HG02610 (cell line): ENCODE measurements around the gene SLC25A26.
A peak's percentile ranks its signal among the peaks of the same experiment; 100 is the strongest.
"Not testable (repeated sequence)": the region's sequence is repeated elsewhere in the genome, so short reads cannot be mapped to it uniquely, and the experiment has no call there.

Source experiments
- ATAC-seq: cut with Tn5 transposase; IDR thresholded peaks from one replicate; pipeline ENCODE4 v1.9.1; 2021; ENCODE audit warnings: mild to moderate bottlenecking, moderate library complexity; ENCODE audit not compliant: unreplicated experiment

Gene SLC25A26

DNA sequence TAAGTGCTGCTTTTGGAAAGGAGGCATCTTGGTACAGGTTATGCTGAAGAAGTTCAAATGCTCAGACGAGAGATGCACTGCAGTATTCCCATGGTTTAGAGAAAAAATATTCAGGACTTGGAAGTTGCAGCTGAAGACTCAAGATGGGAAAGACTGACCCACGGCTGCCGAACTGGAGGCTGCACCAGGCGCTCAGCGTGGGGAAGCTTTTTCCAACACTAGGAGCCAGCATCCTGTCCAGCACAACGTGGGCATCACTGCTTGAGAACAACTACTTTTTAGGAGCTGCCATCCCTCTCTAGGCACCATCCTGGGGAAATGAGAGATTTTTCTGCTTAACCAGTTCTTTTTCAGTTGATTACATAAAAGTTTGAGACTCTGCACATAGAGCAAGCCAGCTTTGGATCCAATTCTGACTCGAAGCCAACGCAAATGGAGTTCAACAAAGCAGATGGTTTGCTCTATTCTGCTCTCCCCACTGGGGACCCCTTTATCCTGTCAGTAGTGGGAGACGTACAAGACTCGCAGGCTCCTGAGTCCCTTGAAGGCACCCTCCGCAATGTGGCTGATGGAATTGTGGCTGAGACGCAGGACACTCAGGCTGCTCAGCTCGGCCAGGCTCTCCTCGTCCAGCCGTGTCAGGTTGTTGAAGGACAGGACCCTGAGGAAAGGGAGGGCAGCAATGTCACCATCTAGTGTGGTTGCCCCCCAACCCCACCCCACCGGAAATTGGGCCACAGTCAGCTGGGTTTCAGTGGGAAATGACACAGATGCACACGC lies 186.2 kb downstream of the SLC25A26 start:
- ATAC-seq = no peak

DNA sequence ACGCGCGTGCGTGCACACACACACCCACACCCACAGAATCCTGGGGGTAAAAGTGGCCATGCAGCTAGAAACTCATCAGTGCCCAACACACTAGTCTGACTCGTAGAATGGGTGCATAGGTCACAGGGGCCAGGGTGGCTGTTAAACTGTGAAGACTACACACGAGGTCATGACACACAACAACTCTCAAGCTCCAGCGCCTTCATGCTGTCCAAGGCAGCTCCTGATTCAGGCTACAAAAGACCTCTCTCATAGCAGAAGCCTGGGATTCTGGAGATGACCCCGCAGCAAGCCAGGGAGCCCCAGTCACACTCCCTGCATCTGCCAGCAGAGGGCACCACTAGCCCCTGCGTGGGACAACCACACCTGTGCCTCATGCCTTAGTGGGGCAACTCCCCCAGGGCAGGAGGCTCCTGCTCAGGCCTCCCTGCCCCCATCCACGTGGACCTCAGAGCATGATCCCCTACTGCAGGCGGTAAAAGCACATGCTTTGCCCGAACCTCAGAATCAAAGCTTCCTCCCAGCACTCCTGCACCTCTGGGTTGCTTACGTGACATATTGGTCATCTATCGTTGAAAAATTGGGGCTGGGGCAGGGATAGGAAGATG lies 186.9 kb downstream of the SLC25A26 start:
- ATAC-seq = peak; percentile 78

DNA sequence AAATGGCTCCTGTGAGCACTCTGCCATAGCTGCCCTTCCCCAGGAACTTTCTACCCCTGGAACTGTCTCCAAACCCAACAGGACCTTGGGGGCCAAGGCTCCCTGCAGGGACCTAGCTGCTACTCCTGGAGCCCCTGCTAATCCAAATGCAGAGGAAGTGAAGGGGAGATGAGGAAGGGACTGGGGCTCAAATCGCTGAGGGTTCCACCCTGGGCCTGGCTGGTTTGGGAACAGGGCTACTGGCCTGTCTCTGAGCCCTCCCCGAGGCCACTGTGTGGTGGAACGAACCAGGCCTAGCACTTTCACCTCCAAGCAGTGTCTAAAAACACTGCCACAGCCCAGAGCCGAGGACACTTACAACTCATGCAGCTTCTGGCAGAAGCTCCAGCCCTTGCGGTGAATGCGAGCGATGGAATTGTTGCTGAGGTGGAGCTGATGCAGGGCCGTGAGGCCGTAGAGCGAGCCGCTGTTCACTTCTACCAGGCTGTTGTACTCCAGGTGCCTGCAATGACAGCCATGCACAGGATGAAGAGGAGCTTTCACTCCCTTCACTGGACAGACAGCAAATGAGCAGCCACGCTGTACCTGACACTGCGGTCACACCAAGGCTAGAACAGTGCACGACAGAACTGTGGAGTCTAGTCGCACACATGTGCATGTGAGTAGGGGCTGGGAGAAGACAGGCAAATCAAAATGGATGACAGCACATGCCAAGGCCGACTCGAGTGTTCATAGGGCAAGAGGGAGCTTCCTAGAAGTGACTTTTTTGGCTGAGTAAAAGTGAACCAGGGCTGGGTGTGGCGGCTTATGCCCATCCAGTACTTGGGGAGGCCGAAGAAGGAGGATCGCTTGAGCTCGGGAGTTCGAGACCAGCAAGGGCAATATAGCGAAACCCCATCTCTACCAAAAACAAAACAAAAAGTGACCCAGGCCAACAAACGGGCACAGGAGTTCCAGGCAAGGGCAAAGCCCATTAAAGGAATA lies 189.3 kb downstream of the SLC25A26 start:
- no peak for ATAC-seq

DNA sequence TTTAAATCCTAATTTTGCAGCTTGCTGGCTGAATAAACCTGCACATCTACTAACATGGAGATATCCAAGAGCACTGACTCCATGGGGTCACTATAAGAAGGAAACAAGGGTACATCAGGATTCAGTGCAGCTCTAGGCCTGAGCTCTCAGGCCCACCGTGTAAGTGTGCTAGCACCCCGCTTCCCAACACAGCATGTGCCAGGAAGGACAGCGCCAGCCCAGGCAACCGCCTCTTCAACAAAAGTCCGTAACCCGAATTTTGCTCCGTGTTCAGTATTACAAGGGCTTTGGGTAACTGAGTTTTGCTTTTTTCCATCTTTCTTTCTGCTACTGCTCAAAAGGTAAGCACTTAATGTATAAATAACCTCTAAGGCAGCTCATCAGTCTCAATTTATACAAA lies 190.2 kb downstream of the SLC25A26 start:
- ATAC-seq = no peak

DNA sequence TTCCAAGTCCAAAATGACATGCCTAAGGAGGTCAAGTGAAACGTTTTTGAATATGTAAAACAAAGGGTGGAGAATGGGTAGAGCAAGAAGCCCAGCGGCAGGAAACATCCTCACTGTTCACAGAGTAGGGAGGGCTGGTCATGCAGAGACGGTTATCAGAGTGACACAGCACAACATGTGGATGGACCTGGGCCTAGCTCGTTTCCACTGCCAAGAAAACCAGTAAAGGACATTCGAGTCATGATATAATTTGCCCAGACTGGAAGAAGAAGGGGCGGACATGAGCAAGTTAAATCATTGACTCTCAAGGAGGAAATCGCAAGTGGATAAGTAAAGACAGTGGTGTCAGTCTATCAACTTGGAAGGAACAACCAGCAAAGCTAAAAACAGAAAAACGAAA lies 190.7 kb downstream of the SLC25A26 start:
- ATAC-seq = no peak

DNA sequence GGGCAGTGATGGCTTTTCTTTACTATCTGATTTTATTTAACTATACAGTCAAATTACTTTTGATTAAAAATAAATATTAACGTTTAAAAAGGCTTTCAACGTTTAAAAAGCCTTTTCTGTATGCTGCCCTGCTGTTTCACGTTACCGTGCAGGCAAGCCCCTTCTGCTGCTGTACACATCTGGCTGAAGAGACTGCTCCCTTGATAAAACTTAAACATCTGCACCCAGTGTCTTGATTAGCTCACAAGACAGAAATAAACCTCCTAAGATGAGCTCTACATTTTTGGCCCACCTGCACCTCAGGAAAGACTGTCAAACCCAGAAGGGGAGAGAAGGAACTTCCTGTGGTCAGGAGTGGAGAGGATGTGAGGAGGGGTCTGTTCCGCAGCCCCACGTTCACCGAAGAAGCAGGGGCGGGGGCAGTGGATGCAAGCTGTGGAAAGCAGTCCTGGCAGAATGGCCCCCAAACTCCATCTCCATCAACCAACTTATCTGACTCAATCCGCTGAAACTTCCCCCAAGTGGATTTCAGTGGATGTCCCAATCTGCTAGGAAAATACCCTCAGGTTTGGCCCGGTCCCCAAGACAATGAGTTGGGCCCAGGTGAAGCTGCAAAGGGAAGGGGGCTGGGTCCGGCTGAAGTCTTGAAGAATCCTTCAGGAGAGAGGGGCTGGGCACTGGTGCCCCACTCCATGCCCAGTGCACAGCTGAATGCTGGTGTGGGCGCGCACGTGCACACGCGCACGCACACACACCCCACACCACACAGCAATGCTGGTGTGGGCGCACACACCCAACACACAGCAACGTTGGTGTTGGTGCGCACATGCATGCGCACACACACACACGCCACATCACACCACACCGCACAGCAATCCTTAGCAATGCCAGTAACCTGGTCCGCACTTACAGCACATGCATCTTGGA lies 191.4 kb downstream of the SLC25A26 start:
- no peak for ATAC-seq

DNA sequence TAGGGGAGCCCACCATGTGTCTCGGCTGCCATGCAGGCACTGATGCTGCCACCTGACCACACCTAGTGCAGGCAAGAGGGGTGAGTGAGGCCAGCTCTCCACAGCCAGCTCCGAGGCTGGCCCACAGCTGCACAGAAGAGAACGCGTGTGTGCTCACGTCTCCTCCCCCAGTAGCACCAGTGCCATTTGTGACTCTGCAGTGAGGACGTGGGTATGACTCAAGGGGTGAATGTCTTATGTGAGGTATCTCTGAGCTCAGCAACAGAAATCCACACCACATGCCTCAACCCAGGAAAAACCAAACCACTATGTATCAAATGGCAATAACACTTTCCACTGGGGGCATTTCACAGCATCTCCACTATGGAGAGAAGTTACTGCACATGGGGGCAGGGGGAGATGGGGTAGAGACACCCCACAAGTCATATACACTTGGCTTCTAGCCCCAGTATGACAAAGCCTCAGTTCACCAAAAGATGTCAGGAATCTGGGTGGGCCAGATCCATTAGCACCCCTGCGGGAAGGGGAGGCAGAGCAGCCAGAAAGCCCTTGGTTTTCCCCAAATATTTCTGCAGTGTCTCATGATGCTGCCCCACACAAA lies 192.4 kb downstream of the SLC25A26 start:
- no peak for ATAC-seq

DNA sequence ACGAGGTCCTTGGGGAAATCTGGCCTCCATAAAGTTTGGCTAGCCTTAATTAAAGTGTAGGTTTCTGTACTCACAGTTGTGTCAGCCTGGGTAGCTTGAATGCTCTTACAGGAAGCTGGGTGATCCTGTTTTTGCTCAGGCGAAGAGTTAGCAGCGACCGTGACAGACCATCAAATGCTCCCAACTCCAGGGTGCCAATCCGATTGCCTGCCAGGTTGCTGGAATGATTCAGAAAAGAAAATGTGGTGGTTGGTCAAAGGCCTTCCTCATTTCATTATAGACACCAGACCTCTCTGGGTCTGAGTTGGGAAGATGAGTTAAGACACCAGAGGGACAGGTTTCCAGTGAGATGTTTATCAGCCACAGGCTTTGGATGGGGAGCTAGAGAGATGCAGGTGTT lies 194.0 kb downstream of the SLC25A26 start:
- no peak for ATAC-seq

DNA sequence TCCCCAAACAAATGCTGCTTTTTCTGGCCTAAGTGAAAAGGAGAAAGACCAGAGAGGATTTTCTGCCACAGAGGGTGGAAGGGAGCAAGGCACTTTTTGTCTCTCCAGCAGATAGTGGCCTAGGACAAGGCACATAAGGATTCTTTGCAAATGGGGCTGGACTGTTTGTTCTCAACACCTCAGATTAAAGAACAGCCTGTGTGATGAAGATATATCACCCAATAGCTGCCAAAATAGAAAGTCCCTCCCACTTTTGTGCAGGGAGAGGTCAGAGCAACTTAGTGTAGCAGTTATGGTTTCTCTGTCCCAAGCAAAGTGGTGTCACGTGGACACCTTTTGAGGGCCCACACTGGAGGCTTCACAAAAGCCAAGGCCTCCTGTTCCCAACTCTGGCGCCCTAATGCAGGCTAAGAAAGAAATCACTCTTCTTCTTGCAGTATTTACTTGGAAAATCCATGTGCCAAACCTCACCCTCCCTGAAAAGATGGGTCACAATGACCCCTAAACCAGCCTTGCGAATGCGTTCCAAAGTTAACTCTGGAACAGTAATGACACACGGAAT lies 195.1 kb downstream of the SLC25A26 start:
- ATAC-seq = no peak

DNA sequence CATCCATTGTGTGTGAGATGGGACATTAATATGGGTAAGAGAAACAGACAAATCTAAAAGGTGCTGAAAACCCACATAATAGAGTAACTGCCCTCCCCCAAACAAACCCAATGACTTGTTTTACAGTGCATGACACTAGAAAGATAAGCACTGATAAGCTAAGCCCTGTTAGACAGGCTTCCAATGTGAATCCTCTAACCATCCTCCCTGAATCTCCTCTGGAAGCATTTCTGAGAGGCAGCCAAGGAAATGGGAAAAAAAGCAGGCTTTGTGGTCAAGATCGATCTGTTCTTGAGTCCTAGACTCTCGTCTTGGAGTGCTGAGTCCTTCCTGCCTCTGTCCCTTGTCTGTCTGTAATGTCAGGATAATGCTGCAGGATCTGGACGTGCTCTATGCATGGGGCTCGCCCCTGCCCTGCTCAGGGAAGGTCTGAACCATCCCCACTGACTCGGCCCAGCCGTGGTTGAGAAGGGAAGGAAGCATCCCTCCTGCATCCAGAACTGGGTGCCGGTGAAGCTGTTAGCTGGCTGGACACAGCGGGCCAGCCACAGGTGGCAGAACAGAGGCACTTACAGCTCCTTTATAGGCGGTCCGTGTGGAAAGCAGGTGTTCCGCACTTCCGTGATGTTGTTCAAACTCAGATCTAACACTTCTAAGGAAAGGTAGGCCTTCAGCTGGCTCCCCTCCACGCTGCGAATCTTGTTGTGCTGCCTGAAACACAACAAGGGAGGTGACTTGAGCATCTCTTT lies 195.9 kb downstream of the SLC25A26 start:
- ATAC-seq = no peak

DNA sequence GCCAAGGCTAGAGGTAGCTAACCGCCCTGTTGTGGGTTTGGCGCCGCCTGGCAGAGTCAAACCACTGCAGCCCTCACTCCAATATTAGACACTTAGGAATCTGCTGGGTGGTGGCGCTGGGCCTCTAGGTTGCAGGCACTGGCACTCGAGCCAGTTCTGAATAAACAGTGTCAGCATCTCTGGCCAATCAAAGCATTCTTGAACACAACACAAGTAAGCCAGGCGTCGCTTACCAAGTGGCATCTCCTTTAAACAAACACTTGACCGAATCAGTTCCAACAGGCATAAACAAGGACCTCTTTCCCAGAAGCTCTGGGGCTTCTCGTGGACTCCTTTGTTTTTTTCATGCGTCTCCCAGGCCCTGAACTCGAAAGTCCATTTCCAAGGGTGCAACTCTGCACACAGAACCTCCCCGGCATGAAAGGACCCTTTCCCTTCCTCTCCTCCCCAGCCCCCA lies 197.7 kb downstream of the SLC25A26 start:
- ATAC-seq = no peak

DNA sequence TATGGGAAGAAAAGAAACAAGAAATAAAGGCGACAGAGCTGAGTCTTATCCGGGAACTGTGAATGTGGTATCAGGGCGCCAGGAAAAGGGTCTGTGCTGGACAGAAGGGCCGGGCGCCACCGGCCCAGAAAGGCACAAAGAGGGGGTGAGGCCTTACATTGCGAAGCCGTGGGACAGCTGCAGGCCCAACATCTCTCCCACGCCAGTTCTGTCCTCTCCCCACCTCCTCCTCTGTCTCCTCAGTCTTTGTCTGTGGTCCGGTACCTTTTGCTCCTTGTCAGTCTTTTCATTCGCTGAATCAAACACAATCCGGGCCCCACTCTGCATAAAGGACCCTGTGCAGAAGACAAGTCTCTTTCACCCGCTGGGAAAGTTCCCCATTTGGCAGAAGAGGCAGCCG lies 198.2 kb downstream of the SLC25A26 start:
- ATAC-seq = no peak

DNA sequence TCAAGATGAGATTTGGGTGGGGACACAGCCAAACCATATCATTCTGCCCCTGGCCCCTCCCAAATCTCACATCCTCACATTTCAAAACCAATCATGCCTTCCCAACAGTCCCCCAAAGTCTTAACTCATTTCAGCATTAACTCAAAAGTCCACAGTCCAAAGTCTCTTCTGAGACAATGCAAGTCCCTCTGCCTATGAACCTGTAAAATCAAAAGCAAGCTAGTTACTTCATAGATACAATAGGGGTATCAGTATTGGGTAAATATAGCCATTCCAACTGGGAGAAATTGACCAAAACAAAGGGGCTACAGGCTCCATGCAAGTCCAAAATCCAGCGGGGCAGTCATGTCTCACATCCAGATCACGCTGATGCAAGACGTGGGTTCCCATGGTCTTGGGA lies 200.3 kb downstream of the SLC25A26 start:
- ATAC-seq = not testable (repeated sequence)

DNA sequence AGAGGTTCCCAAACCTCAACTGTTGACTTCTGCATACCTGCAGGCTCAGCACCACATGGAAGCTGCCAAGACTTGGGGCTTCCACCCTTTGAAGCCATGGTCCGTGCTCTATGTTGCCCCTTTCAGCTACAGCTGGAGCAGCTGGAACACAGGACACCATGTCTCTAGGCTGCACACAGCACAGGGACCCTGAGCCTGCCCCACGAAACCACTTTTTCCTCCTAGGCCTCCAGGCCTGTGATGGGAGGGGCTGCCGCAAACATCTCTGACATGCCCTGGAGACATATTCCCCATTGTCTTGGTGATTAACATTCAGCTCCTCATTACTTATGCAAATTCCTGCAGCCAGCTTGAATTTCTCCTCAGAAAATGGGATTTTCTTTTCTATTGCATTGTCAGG lies 201.1 kb downstream of the SLC25A26 start:
- ATAC-seq = not testable (repeated sequence)

DNA sequence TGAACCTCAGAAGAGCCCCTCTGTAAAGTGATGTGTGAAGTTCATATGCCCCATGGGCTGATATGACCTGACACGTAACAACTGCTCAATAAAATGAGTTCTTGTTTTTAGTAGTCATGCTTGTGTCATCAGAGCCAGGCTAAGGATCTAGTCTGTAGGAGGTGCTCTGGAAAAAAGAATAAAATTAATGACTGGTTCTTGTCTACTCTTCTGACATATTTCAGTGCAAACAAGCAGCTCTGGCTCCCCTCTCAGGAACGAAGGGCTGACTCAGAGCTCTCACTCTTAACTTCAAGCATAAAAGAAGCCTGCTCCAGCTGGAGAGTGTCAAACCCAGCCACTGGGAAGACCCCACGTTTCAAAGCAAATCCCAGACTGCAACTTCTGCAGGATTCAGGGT lies 203.0 kb downstream of the SLC25A26 start:
- ATAC-seq = no peak

DNA sequence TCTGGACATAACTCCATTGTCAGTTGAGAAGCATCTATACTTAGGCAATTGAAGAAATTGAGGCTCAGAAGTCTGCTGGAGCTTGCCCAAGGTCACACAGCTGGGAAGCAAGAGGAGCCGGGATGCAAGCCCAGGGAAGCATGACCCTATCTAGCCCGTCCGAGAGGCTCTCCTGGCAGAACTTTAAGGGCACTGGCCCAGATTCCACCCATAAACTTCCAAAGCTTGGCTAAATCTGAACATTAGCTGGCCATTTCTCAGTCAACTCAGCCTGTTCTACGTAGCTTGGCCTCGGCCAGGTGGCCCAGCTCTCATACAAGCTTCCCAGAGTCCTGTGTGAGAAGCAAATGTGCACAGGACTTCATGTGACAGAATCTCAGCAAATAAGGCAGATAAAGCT lies 204.2 kb downstream of the SLC25A26 start:
- ATAC-seq = no peak

DNA sequence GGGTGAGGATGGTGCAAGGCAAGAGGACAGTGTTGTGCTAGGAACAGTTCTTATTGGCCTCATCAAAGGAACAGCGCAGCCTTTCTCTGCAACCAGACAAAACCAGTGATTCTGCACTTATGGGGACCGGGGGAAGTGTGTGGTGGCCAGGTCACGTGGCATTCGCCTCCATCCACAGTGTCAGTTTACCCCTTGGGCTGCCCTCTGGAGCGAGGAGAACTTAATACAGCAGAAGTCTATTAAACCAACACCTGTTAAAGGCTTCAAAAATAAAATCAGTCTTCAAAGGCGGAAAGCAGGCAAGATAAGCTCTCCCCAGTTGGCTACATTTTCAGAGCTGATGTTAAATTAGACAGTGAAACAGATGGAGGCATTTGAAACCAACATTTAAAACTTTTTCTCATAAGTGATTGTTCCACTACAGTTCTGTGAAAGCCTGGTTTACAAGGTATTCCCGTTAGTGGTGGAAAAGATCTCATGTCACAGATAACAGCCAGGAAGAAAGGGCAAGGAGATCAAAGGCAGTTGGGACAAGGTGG lies 204.8 kb downstream of the SLC25A26 start:
- no peak for ATAC-seq

DNA sequence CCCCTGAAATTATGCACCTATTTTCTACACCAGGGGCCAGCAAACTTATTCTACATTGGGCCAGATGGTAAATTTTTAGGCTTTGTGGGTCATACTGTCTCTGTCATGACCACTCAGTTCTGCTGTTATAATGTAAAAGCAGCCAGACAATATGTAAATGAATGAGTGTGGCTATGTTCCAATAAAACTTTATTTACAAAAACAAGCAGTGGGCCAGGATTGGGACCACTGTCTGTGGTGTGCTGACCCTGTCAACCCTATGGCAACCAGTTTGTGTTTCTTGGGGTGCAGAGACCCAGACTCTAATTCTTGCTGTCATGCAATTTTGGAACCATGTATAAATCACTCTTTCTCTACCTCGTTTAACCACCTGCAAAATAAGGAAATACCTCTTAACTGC lies 205.3 kb downstream of the SLC25A26 start:
- no peak for ATAC-seq

DNA sequence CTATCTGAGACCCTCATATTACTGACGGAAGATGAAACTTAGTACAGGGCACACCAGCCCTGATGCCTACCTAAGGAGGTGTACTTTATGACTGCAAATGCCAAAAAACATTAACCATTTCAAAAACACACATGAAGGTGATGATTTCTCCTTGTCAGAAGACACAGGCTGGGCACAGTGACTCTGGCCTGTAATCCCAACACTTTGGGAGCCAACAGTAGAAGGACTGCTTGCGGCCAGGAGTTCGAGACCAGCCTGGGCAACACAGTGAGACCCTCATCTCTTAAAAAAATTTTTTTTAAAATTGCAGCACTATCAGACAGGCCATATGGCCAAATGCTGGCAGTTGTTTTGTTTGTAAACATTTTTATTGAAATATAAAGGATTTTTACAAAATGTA lies 206.6 kb downstream of the SLC25A26 start:
- no peak for ATAC-seq
